Natural killer cell (primary cell): ENCODE results near the gene PDE4B. TPM values are rescaled to one million over a fixed set of nuclear protein-coding genes. Genes with fewer than 3 reads are reported as not detected.

Source experiments
- ATAC-seq, 3 donors: fragments of 150-1000 bp in 2 of 3; fragments of 200-7000 bp in 1 of 3; cut with Tn5 transposase; 1 replicate in 1 of 3; 2 replicates in 2 of 3; pipeline ENCODE4 v1.10.0; 2021; ENCODE audit warnings: mild to moderate bottlenecking in 2 of 3, moderate library complexity in 2 of 3
- DNase-seq, 2 donors: peaks; one replicate each; pipeline versions ENCODE4 v3.0.0 to v3.0.0-alpha.2; 2013 to 2021; ENCODE audit warnings: mixed read lengths in 1 of 2
- H3K27ac ChIP-seq: one replicate; pipeline ENCODE4 v1.5.1; 2013; ENCODE audit warnings: mild to moderate bottlenecking, low read length
- H3K27me3 ChIP-seq: one replicate; pipeline ENCODE4 v1.6.1; 2013; ENCODE audit warnings: low read length; ENCODE audit not compliant: control insufficient read depth, insufficient read depth
- H3K36me3 ChIP-seq: one replicate; pipeline ENCODE4 v1.6.1; 2013; ENCODE audit warnings: low read length; ENCODE audit not compliant: control insufficient read depth, insufficient read depth
- H3K4me1 ChIP-seq: one replicate; pipeline ENCODE4 v1.6.1; 2013; ENCODE audit warnings: low read length; ENCODE audit not compliant: control insufficient read depth, insufficient read depth
- H3K4me3 ChIP-seq: one replicate; pipeline ENCODE4 v1.5.1; 2013; ENCODE audit warnings: low read length
- H3K9me3 ChIP-seq: one replicate; pipeline ENCODE4 v1.6.1; 2013; ENCODE audit warnings: low read length; ENCODE audit not compliant: control insufficient read depth, insufficient read depth
- H3K27ac Mint-ChIP-seq, 2 donors: one replicate each; pipeline ENCODE4 v1.8.0; 2022; ENCODE audit warnings: mild to moderate bottlenecking in 2 of 2, mixed read lengths in 2 of 2, moderate library complexity in 1 of 2
- H3K27me3 Mint-ChIP-seq, 2 donors: one replicate each; pipeline ENCODE4 v1.8.0; 2022; ENCODE audit warnings: low read depth in 2 of 2, mixed read lengths in 2 of 2
- H3K36me3 Mint-ChIP-seq: one replicate; pipeline ENCODE4 v1.8.0; 2022; ENCODE audit warnings: mixed read lengths
- H3K4me1 Mint-ChIP-seq, 2 donors: one replicate each; pipeline ENCODE4 v1.8.0; 2022; ENCODE audit warnings: mixed read lengths in 2 of 2
- H3K4me3 Mint-ChIP-seq: one replicate; pipeline ENCODE4 v1.8.0; 2022; ENCODE audit warnings: mild to moderate bottlenecking, moderate library complexity, mixed read lengths
- H3K9me3 Mint-ChIP-seq, 2 donors: one replicate each; pipeline ENCODE4 v1.8.0; 2022; ENCODE audit warnings: mixed read lengths in 2 of 2
- CTCF ChIP-seq: fragments of 200-600 bp; IDR thresholded peaks from one replicate; pipeline ENCODE4 v1.8.0; 2022; ENCODE audit warnings: antibody characterized with exemption
- WGBS: methylation state at CpG from one replicate; pipeline ENCODE4 v1.1.7; 2013; ENCODE audit warnings: missing lambda C conversion rate; ENCODE audit not compliant: insufficient coverage; 5-methylcytosine and 5-hydroxymethylcytosine counted together
- intact Hi-C: fragments of 100-400 bp; cut with micrococcal nuclease; formaldehyde crosslinking; loops from one replicate; pipeline ENCODE4 v1.14.2; 2022
- total RNA-seq, 4 donors: library from RNA; stranded (reverse); fragments of 120-200 nt in 1 of 4; gene quantifications; one replicate each; pipeline versions ENCODE4 v1.2.3 to v1.2.4, GENCODE V29; 2013 to 2022

The PDE4B gene
- total RNA-seq, 3 donors from 2014 or later (not counting 1 experiment from before 2014, with no cell fraction given) = 18.0 to 42.4 (median 25.5) TPM

- WGBS = 37% methylated on average over 3 of the region's 3 CpGs
- DNase-seq (no peak), ATAC-seq (peak; percentile 26 to 64 (median 54))
- Mint-ChIP-seq H3K27ac (no peak overlapping the region), H3K27me3 (peaks cover 0 to 10% of the 10 kb centered on the region in 2 donors), H3K4me3 (peak overlapping the region; percentile 18), H3K4me1 (peaks cover 0 to 10% of the 10 kb centered on the region in 2 donors), H3K36me3 (no peaks in the 10 kb centered on the region), H3K9me3 (no peaks in the 10 kb centered on the region)
- no peak for TF ChIP-seq CTCF
- Histone ChIP-seq H3K4me1 (no peaks in the 10 kb centered on the region), H3K27ac (peak overlapping the region; percentile 23), H3K4me3 (no peak overlapping the region), H3K36me3 (no peaks in the 10 kb centered on the region), H3K27me3 (no peaks in the 10 kb centered on the region), H3K9me3 (no peaks in the 10 kb centered on the region)
- intact Hi-C loops = no loop called here
These were observed 587.9 kb downstream of the PDE4B start for GRCh38 chr1:66380452-66381212.

GRCh38 chr1:66381621-66382275, 589.1 kb downstream of the PDE4B start:
- intact Hi-C loops = no loop called here
- ATAC-seq = no peak
- Histone ChIP-seq H3K4me3 (no peak overlapping the region), H3K27me3 (no peaks in the 10 kb centered on the region), H3K4me1 (no peaks in the 10 kb centered on the region), H3K9me3 (no peaks in the 10 kb centered on the region), H3K36me3 (no peaks in the 10 kb centered on the region), H3K27ac (no peak overlapping the region)
- Mint-ChIP-seq H3K27me3 (peaks cover 0 to 10% of the 10 kb centered on the region in 2 donors), H3K4me3 (no peak overlapping the region), H3K27ac (no peak overlapping the region), H3K9me3 (no peaks in the 10 kb centered on the region), H3K4me1 (peaks cover 0 to 10% of the 10 kb centered on the region in 2 donors), H3K36me3 (peaks cover 11% of the 10 kb centered on the region)
- TF ChIP-seq CTCF = no peak
- no peak for DNase-seq
- WGBS = 88% methylated on average over 9 of the region's 9 CpGs

GRCh38 chr1:66383168-66383567, 590.5 kb downstream of the PDE4B start:
- Histone ChIP-seq H3K4me1 (no peaks in the 10 kb centered on the region), H3K36me3 (no peaks in the 10 kb centered on the region), H3K9me3 (no peaks in the 10 kb centered on the region), H3K27me3 (no peaks in the 10 kb centered on the region), H3K4me3 (no peak overlapping the region), H3K27ac (no peak overlapping the region)
- Mint-ChIP-seq H3K27ac (no peak overlapping the region), H3K27me3 (peaks cover 0 to 10% of the 10 kb centered on the region in 2 donors), H3K9me3 (no peaks in the 10 kb centered on the region), H3K36me3 (peaks cover 13% of the 10 kb centered on the region), H3K4me1 (peaks cover 0 to 10% of the 10 kb centered on the region in 2 donors), H3K4me3 (no peak overlapping the region)
- 95% methylated on average over 5 of the region's 5 CpGs for WGBS
- ATAC-seq = no peak
- intact Hi-C loops = no loop called here
- no peak for TF ChIP-seq CTCF
- no peak for DNase-seq
